Epithelial cell of esophagus (primary cell): Measurements from ENCODE around the gene HENMT1.
A peak's percentile ranks its signal among the peaks of the same experiment; 100 is the strongest.

Experiments
- DNase-seq: peaks from one replicate; pipeline ENCODE4 v3.0.0; 2010; ENCODE audit warnings: low read depth
- H3K4me3 ChIP-seq: 2 replicates; pipeline ENCODE4 v1.5.1; 2011; ENCODE audit warnings: mild to moderate bottlenecking, low read length, control low read depth
- TF ChIP-seq, protein P1 (sequence below): IDR thresholded peaks from 2 replicates; pipeline ENCODE4 v1.5.1; 2011; ENCODE audit warnings: low read depth, mild to moderate bottlenecking, low read length, control low read depth, inconsistent platforms; ENCODE audit not compliant: insufficient read depth; ENCODE audit errors: missing control alignments

Gene HENMT1

GRCh38 chr1:108657356-108658080 lies 3.4 kb downstream of the HENMT1 start:
- no peak overlapping the region for H3K4me3 ChIP-seq
- DNase-seq = no peak
- TF ChIP-seq, protein P1, sequence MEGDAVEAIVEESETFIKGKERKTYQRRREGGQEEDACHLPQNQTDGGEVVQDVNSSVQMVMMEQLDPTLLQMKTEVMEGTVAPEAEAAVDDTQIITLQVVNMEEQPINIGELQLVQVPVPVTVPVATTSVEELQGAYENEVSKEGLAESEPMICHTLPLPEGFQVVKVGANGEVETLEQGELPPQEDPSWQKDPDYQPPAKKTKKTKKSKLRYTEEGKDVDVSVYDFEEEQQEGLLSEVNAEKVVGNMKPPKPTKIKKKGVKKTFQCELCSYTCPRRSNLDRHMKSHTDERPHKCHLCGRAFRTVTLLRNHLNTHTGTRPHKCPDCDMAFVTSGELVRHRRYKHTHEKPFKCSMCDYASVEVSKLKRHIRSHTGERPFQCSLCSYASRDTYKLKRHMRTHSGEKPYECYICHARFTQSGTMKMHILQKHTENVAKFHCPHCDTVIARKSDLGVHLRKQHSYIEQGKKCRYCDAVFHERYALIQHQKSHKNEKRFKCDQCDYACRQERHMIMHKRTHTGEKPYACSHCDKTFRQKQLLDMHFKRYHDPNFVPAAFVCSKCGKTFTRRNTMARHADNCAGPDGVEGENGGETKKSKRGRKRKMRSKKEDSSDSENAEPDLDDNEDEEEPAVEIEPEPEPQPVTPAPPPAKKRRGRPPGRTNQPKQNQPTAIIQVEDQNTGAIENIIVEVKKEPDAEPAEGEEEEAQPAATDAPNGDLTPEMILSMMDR = no peak

GRCh38 chr1:108653431-108654105 lies 7.3 kb downstream of the HENMT1 start:
- no peak overlapping the region for H3K4me3 ChIP-seq
- TF ChIP-seq, protein P1 = no peak
- DNase-seq = no peak

GRCh38 chr1:108646648-108647269 lies 14.1 kb downstream of the HENMT1 start:
- no peak overlapping the region for H3K4me3 ChIP-seq
- DNase-seq = peak; percentile 63
- TF ChIP-seq, protein P1 = no peak

GRCh38 chr1:108646265-108646647 lies 14.6 kb downstream of the HENMT1 start:
- TF ChIP-seq, protein P1 = no peak
- no peak overlapping the region for H3K4me3 ChIP-seq
- DNase-seq = no peak

DNA sequence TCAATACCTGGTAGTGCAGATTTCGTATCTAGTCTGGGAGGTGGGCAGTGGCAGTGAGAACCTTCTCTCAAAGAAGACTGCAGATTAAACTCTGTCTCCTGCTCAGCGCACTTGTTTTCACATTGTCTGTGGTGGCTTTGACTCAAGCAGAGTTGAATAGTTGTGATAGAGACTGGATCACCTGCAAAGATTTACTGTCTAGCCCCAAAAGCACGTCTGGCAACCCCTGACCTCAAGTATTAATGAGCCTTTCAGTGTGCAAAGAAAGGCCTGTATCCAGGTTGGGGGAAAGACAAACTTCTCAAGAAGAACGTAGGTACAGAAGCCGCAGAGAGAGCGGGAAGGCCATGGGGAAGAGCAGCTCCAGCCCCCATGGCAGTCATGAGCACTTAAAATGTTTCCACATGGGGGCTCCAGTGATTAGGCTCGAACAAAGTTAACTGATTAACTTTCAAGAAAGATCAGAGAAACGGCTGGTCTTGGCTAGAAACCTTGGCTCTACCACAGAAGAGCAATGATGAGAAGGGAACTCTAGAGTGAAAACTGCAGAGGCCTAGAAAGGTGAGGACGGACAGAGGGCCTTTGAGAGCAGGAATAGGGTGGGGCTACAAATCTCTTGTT lies 15.2 kb downstream of the HENMT1 start:
- no peak overlapping the region for H3K4me3 ChIP-seq
- TF ChIP-seq, protein P1 = no peak
- no peak for DNase-seq

- TF ChIP-seq, protein P1 = no peak
- no peak for DNase-seq
- no peak overlapping the region for H3K4me3 ChIP-seq
These were observed 15.9 kb downstream of the HENMT1 start for GRCh38 chr1:108644984-108645383.
